IMR-90 (cell line): ENCODE data around the gene KLF11. TPM values are rescaled to one million over a fixed set of nuclear protein-coding genes. Genes with fewer than 3 reads are reported as not detected.

Experiments
- ATAC-seq: fragments of 200-7000 bp; cut with Tn5 transposase; 2 replicates; pipeline ENCODE4 v1.9.1; 2020; ENCODE audit warnings: low read depth, mild to moderate bottlenecking, moderate library complexity
- BruUV-seq: library from RNA; stranded (reverse); fragments of 400-500 nt; replicated peaks from 2 replicates; lab custom pipeline; 2021; lab: Mats Ljungman, UMichigan
- CTCF ChIA-PET: fragments of 300-600 bp; formaldehyde crosslinking; extraction: SDS; loops from one replicate; lab custom pipeline; 2021; ENCODE audit warnings: antibody characterized with exemption; lab: Yijun Ruan, JAX
- POLR2A ChIA-PET: fragments of 300-600 bp; sonication (Branson Sonifier 250); formaldehyde crosslinking; loops from one replicate; lab custom pipeline; 2022; ENCODE audit warnings: antibody characterized with exemption; ENCODE audit not compliant: unreplicated experiment; lab: Charles Lee
- DNase-seq: peaks from one replicate; pipeline ENCODE4 v3.0.0; 2013
- H2AFZ ChIP-seq: replicated peaks from 2 replicates; pipeline ENCODE3; 2013; ENCODE audit warnings: low read length, mild to moderate bottlenecking; ENCODE audit not compliant: poor library complexity
- H2AK5ac ChIP-seq: 2 replicates; pipeline ENCODE4 v1.6.1; 2013; ENCODE audit warnings: low read depth, low read length, inconsistent platforms
- H2AK9ac ChIP-seq: replicated peaks from 2 replicates; pipeline ENCODE3; 2013; ENCODE audit warnings: mild to moderate bottlenecking, low read depth, low read length, moderate library complexity; ENCODE audit not compliant: poor library complexity
- H2BK120ac ChIP-seq: 2 replicates; pipeline ENCODE4 v1.6.1; 2013; ENCODE audit warnings: low read depth, low read length, inconsistent platforms
- H2BK15ac ChIP-seq: 3 replicates; pipeline ENCODE4 v1.6.1; 2013; ENCODE audit warnings: low read depth, low read length, inconsistent platforms
- H2BK20ac ChIP-seq: 2 replicates; pipeline ENCODE4 v1.6.1; 2013; ENCODE audit warnings: low read depth, mild to moderate bottlenecking, inconsistent platforms, low read length, moderate library complexity
- H2BK5ac ChIP-seq: 2 replicates; pipeline ENCODE4 v1.6.1; 2013; ENCODE audit warnings: mild to moderate bottlenecking, low read depth, low read length, inconsistent platforms; ENCODE audit not compliant: poor library complexity, severe bottlenecking
- H3K14ac ChIP-seq: replicated peaks from 2 replicates; pipeline ENCODE4 v1.6.1; 2013; ENCODE audit warnings: low read depth, low read length, inconsistent platforms
- H3K18ac ChIP-seq: 2 replicates; pipeline ENCODE4 v1.6.1; 2013; ENCODE audit warnings: low read depth, low read length, control low read depth
- H3K23ac ChIP-seq: 2 replicates; pipeline ENCODE4 v1.6.1; 2013; ENCODE audit warnings: low read depth, low read length, inconsistent platforms
- H3K27ac ChIP-seq: 2 replicates; pipeline ENCODE4 v1.5.1; 2013; ENCODE audit warnings: mild to moderate bottlenecking, control low read depth, low read length; ENCODE audit not compliant: insufficient read depth
- H3K27me3 ChIP-seq: 2 replicates; pipeline ENCODE4 v1.6.1; 2013; ENCODE audit warnings: low read length; ENCODE audit not compliant: control insufficient read depth, insufficient read depth
- H3K36me3 ChIP-seq: 2 replicates; pipeline ENCODE4 v1.6.1; 2013; ENCODE audit warnings: low read length, mixed read lengths; ENCODE audit not compliant: control insufficient read depth, insufficient read depth
- H3K4ac ChIP-seq: 2 replicates; pipeline ENCODE4 v1.6.1; 2013; ENCODE audit warnings: low read depth, low read length, inconsistent platforms
- H3K4me1 ChIP-seq: 2 replicates; pipeline ENCODE4 v1.6.1; 2013; ENCODE audit warnings: low read length, mixed read lengths; ENCODE audit not compliant: control insufficient read depth, insufficient read depth
- H3K4me2 ChIP-seq: 2 replicates; pipeline ENCODE4 v1.6.1; 2013; ENCODE audit warnings: low read depth, mild to moderate bottlenecking, control low read depth, low read length, moderate library complexity
- H3K4me3 ChIP-seq: 2 replicates; pipeline ENCODE4 v1.5.1; 2013; ENCODE audit warnings: low read depth, mild to moderate bottlenecking, control low read depth, low read length, moderate library complexity; ENCODE audit not compliant: insufficient read depth
- H3K56ac ChIP-seq: 2 replicates; pipeline ENCODE4 v1.6.1; 2013; ENCODE audit warnings: low read length, inconsistent platforms; ENCODE audit not compliant: insufficient read depth; ENCODE audit errors: extremely low read depth
- H3K79me1 ChIP-seq, 2 experiments: 2 replicates each; pipeline ENCODE4 v1.6.1; 2013; ENCODE audit warnings: low read length in 2 of 2, inconsistent platforms in 1 of 2, low read depth in 1 of 2
- H3K9ac ChIP-seq: 2 replicates; pipeline ENCODE4 v1.6.1; 2013; ENCODE audit warnings: low read depth, low read length, control low read depth
- H3K9me1 ChIP-seq: 2 replicates; pipeline ENCODE4 v1.6.1; 2013; ENCODE audit warnings: low read length, inconsistent platforms; ENCODE audit not compliant: insufficient read depth
- H3K9me3 ChIP-seq: 2 replicates; pipeline ENCODE4 v1.6.1; 2013; ENCODE audit warnings: low read length; ENCODE audit not compliant: control insufficient read depth, insufficient read depth
- H4K20me1 ChIP-seq: 2 replicates; pipeline ENCODE4 v1.6.1; 2013; ENCODE audit warnings: low read length, inconsistent platforms; ENCODE audit not compliant: insufficient read depth
- H4K5ac ChIP-seq: 2 replicates; pipeline ENCODE4 v1.6.1; 2013; ENCODE audit warnings: mild to moderate bottlenecking, low read depth, low read length, control low read depth
- H4K8ac ChIP-seq, 2 experiments: 2 replicates each; pipeline ENCODE4 v1.6.1; 2013; ENCODE audit warnings: low read depth in 2 of 2, low read length in 2 of 2, control low read depth in 1 of 2, inconsistent platforms in 1 of 2
- H4K91ac ChIP-seq: 2 replicates; pipeline ENCODE4 v1.6.1; 2013; ENCODE audit warnings: low read depth, low read length, inconsistent platforms; ENCODE audit not compliant: insufficient read depth
- BHLHE40 ChIP-seq: fragments of 150-350 bp; IDR thresholded peaks from 2 replicates; pipeline ENCODE4 v1.6.1; 2016; ENCODE audit warnings: mild to moderate bottlenecking, low read depth, low read length
- CEBPB ChIP-seq: IDR thresholded peaks from 2 replicates; pipeline ENCODE4 v1.6.1; 2012; ENCODE audit warnings: low read depth, low read length, improper control_type of control experiment
- CHD1 ChIP-seq: IDR thresholded peaks from 2 replicates; pipeline ENCODE4 v1.6.1; 2012; ENCODE audit warnings: low read depth, low read length, improper control_type of control experiment
- CTCF ChIP-seq: conservative IDR thresholded peaks from 2 replicates; pipeline ENCODE4 v1.5.1; 2012; ENCODE audit warnings: mild to moderate bottlenecking, low read depth, low read length, improper control_type of control experiment
- ELK1 ChIP-seq: fragments of 150-350 bp; IDR thresholded peaks from 2 replicates; pipeline ENCODE4 v1.6.1; 2016; ENCODE audit warnings: low read depth, mild to moderate bottlenecking, low read length, moderate library complexity, borderline replicate concordance
- FOS ChIP-seq: fragments of 150-350 bp; IDR thresholded peaks from 2 replicates; pipeline ENCODE4 v1.6.1; 2016; ENCODE audit warnings: low read depth, low read length
- MAFK ChIP-seq: IDR thresholded peaks from 2 replicates; pipeline ENCODE4 v1.6.1; 2012; ENCODE audit warnings: low read depth, low read length, improper control_type of control experiment
- MAZ ChIP-seq: IDR thresholded peaks from 2 replicates; pipeline ENCODE4 v1.6.1; 2012; ENCODE audit warnings: low read depth, mild to moderate bottlenecking, low read length, improper control_type of control experiment, moderate library complexity, borderline replicate concordance
- MXI1 ChIP-seq: IDR thresholded peaks from 2 replicates; pipeline ENCODE4 v1.6.1; 2012; ENCODE audit warnings: low read depth, mild to moderate bottlenecking, low read length, moderate library complexity, borderline replicate concordance
- NFE2L2 ChIP-seq: fragments of 150-350 bp; IDR thresholded peaks from 2 replicates; pipeline ENCODE4 v1.6.1; 2016; ENCODE audit warnings: low read depth, mild to moderate bottlenecking, low read length
- POLR2A ChIP-seq: IDR thresholded peaks from 2 replicates; pipeline ENCODE4 v1.6.1; 2012; ENCODE audit warnings: mild to moderate bottlenecking, low read depth, low read length
- RAD21 ChIP-seq: IDR thresholded peaks from 2 replicates; pipeline ENCODE4 v1.6.1; 2012; ENCODE audit warnings: low read length, improper control_type of control experiment
- RCOR1 ChIP-seq: IDR thresholded peaks from 2 replicates; pipeline ENCODE4 v1.6.1; 2012; ENCODE audit warnings: mild to moderate bottlenecking, low read length, improper control_type of control experiment; ENCODE audit not compliant: insufficient replicate concordance
- RFX5 ChIP-seq: IDR thresholded peaks from 2 replicates; pipeline ENCODE4 v1.8.0; 2012; ENCODE audit warnings: low read depth, mild to moderate bottlenecking, low read length, moderate library complexity
- SMC3 ChIP-seq: fragments of 150-350 bp; IDR thresholded peaks from 2 replicates; pipeline ENCODE4 v1.6.1; 2016; ENCODE audit warnings: low read depth, mild to moderate bottlenecking, antibody characterized with exemption, low read length, moderate library complexity
- USF2 ChIP-seq: fragments of 150-350 bp; IDR thresholded peaks from 2 replicates; pipeline ENCODE4 v1.6.1; 2017; ENCODE audit warnings: mild to moderate bottlenecking, antibody characterized with exemption, low read length, low read depth
- WGBS, 2 experiments: methylation state at CpG; one replicate each; pipeline versions ENCODE4 v1.1.5 to v1.1.7; 2013; ENCODE audit warnings: missing lambda C conversion rate in 2 of 2; ENCODE audit not compliant: insufficient read length in 1 of 2; ENCODE audit errors: extremely low coverage in 2 of 2; 5-methylcytosine and 5-hydroxymethylcytosine counted together
- dilution Hi-C: fragments of 300-500 bp; cut with HindIII; formaldehyde crosslinking; loops from one replicate; pipeline ENCODE4 v1.14.3; 2018; ENCODE audit warnings: low sequenced_read_pairs; ENCODE audit not compliant: unreplicated experiment
- in situ Hi-C: fragments of 300-500 bp; cut with MboI; formaldehyde crosslinking; loops from 3 replicates; pipeline ENCODE4 v1.14.3; 2019; ENCODE audit warnings: low sequenced_read_pairs, inconsistent platforms, mixed read lengths
- intact Hi-C: fragments of 100-400 bp; cut with micrococcal nuclease; formaldehyde crosslinking; loops from 2 replicates; pipeline ENCODE4 v1.10.0; 2022
- polyA plus RNA-seq, 3 experiments: library from polyadenylated mRNA; depleted of rRNA; stranded (reverse); fragments of >200 nt; gene quantifications; 2 replicates each; pipeline ENCODE4 v1.2.3, GENCODE V29; 2012; ENCODE audit warnings: low replicate concordance in 1 of 3
- total RNA-seq: library from RNA; depleted of rRNA; stranded (reverse); fragments of >200 nt; gene quantifications from 2 replicates; pipeline ENCODE4 v1.2.3, GENCODE V29; 2012

KLF11 gene
- total and polyA plus RNA-seq, 2 of the 4 experiments (the other 2 are of a cell fraction) = 2.0 to 2.4 TPM

GRCh38 chr2:10094271-10094814 lies 51.0 kb downstream of the KLF11 start:
- Histone ChIP-seq H3K4me3 (no peak overlapping the region), H3K27ac (no peak overlapping the region), H3K9ac (no peak overlapping the region), H3K4me1 (no peaks in the 10 kb centered on the region), H2BK120ac (no peak overlapping the region), H2AK9ac (no peak overlapping the region), H4K20me1 (no peaks in the 10 kb centered on the region), H2AK5ac (no peak overlapping the region), H4K5ac (no peak overlapping the region), H3K56ac (no peak overlapping the region), H3K4me2 (no peak overlapping the region), H2BK20ac (no peak overlapping the region), H2AFZ (no peak overlapping the region), H3K27me3 (peaks cover 32% of the 10 kb centered on the region), H2BK15ac (no peak overlapping the region), H3K9me3 (peaks cover 8% of the 10 kb centered on the region), H3K79me1 (no peaks in the 10 kb centered on the region), H2BK5ac (no peak overlapping the region), H3K9me1 (peaks cover 5% of the 10 kb centered on the region; the same call in 1 of the 2 replicates), H3K36me3 (no peaks in the 10 kb centered on the region), H3K23ac (no peak overlapping the region), H4K8ac (no peak overlapping the region), H3K14ac (no peak overlapping the region), H4K91ac (no peak overlapping the region), H3K4ac (no peak overlapping the region), H3K18ac (no peak overlapping the region)
- ATAC-seq (no peak), DNase-seq (no peak)
- intact Hi-C loops (no loop called here), in situ Hi-C loops (no loop called here), dilution Hi-C loops (no loop called here)
- WGBS, 2 experiments = 46% methylated on average over 2 of the region's 13 CpGs; no CpG with 5 or more reads in 1 of the 2 experiments
- BruUV-seq = no TSS peak
- TF ChIP-seq CTCF (no peak), MAFK (no peak), SMC3 (no peak), USF2 (no peak), ELK1 (no peak), CHD1 (no peak), BHLHE40 (no peak), POLR2A (no peak), RCOR1 (no peak), MAZ (no peak), MXI1 (no peak), NFE2L2 (no peak), FOS (no peak), RAD21 (no peak), CEBPB (no peak), RFX5 (no peak)
- CTCF ChIA-PET = no interaction called here
- POLR2A ChIA-PET = no interaction called here
